ENCODE results near the gene GALC.

The GALC gene

GRCh38 chr14:87935886-87936285 lies 57.1 kb downstream of the GALC start:
- H3K27ac ChIP-seq = no peak overlapping the region
- no peaks in the 10 kb centered on the region for H3K9me3 ChIP-seq (ENCODE audit: control insufficient read depth, low read length)
- H3K27me3 ChIP-seq (ENCODE audit: control insufficient read depth, insufficient read depth, low read length) = no peaks in the 10 kb centered on the region
- no peak for TF ChIP-seq CTCF (IDR thresholded peaks at IDR 0.05)
- no peak overlapping the region for H3K4me2 ChIP-seq (ENCODE audit: low read length)
- no peaks in the 10 kb centered on the region for H3K36me3 ChIP-seq (ENCODE audit: control insufficient read depth, insufficient read depth, low read length)
- no peaks in the 10 kb centered on the region for H3K4me1 ChIP-seq
- H2AFZ ChIP-seq = no peak overlapping the region
- H3K4me3 ChIP-seq (ENCODE audit: low read depth, low read length) = no peak overlapping the region
- H3K79me2 ChIP-seq = no peaks in the 10 kb centered on the region
- H3K9ac ChIP-seq = no peak overlapping the region

- no peak for TF ChIP-seq CTCF (IDR thresholded peaks at IDR 0.05)
- Histone ChIP-seq H3K9ac (no peak overlapping the region), H3K4me3 (ENCODE audit: low read depth, low read length) (no peak overlapping the region), H3K79me2 (no peaks in the 10 kb centered on the region), H3K4me1 (no peaks in the 10 kb centered on the region), H3K4me2 (ENCODE audit: low read length) (no peak overlapping the region), H2AFZ (no peak overlapping the region), H3K27me3 (ENCODE audit: control insufficient read depth, insufficient read depth, low read length) (no peaks in the 10 kb centered on the region), H3K9me3 (ENCODE audit: control insufficient read depth, low read length) (no peaks in the 10 kb centered on the region), H3K27ac (no peak overlapping the region), H3K36me3 (ENCODE audit: control insufficient read depth, insufficient read depth, low read length) (no peaks in the 10 kb centered on the region)
Observed at GRCh38 chr14:87935081-87935828, 57.7 kb downstream of the GALC start.

- Histone ChIP-seq H3K9me3 (ENCODE audit: control insufficient read depth, low read length) (no peaks in the 10 kb centered on the region), H3K79me2 (no peaks in the 10 kb centered on the region), H3K27me3 (ENCODE audit: control insufficient read depth, insufficient read depth, low read length) (no peaks in the 10 kb centered on the region), H3K4me1 (no peaks in the 10 kb centered on the region), H3K4me3 (ENCODE audit: low read depth, low read length) (no peak overlapping the region), H3K4me2 (ENCODE audit: low read length) (no peak overlapping the region), H3K36me3 (ENCODE audit: control insufficient read depth, insufficient read depth, low read length) (no peaks in the 10 kb centered on the region), H3K27ac (no peak overlapping the region), H3K9ac (no peak overlapping the region), H2AFZ (no peak overlapping the region)
- no peak for TF ChIP-seq CTCF (IDR thresholded peaks at IDR 0.05)
Observed at GRCh38 chr14:87934185-87934584, 58.8 kb downstream of the GALC start.

GRCh38 chr14:87916886-87917275 lies 76.1 kb downstream of the GALC start:
- Histone ChIP-seq H3K9me3 (ENCODE audit: control insufficient read depth, low read length) (peaks cover 5% of the 10 kb centered on the region), H3K79me2 (no peaks in the 10 kb centered on the region), H3K4me3 (ENCODE audit: low read depth, low read length) (no peak overlapping the region), H3K27ac (no peak overlapping the region), H3K36me3 (ENCODE audit: control insufficient read depth, insufficient read depth, low read length) (peaks cover 2% of the 10 kb centered on the region), H3K9ac (no peak overlapping the region), H3K27me3 (ENCODE audit: control insufficient read depth, insufficient read depth, low read length) (no peaks in the 10 kb centered on the region), H3K4me2 (ENCODE audit: low read length) (no peak overlapping the region), H2AFZ (no peak overlapping the region), H3K4me1 (no peaks in the 10 kb centered on the region)
- TF ChIP-seq CTCF (IDR thresholded peaks at IDR 0.05) = no peak
